Hippocampal formation (tissue), 2 donors: ENCODE results near the gene NANOS2.

ENCODE experiments used
- DNase-seq, 2 donors: peaks; one replicate each; lab custom pipeline; 2025; lab: John Stamatoyannopoulos, UW

The NANOS2 gene

GRCh38 chr19:45929247-45929646 lies 14.7 kb upstream of the NANOS2 start:
- DNase-seq = no peak

GRCh38 chr19:45927565-45928261 lies 13.1 kb upstream of the NANOS2 start:
- DNase-seq = peak; percentile 73 to 78

- DNase-seq = no peak
Observed at GRCh38 chr19:45924891-45925447, 10.4 kb upstream of the NANOS2 start.

- no peak for DNase-seq
Observed at GRCh38 chr19:45922281-45922680, 7.7 kb upstream of the NANOS2 start.

GRCh38 chr19:45920458-45920857 lies 5.9 kb upstream of the NANOS2 start:
- no peak for DNase-seq

- DNase-seq = peak; percentile 62 to 63
Observed at GRCh38 chr19:45919678-45920077, 5.1 kb upstream of the NANOS2 start.

- DNase-seq = no peak
Observed at GRCh38 chr19:45918721-45919120, 4.1 kb upstream of the NANOS2 start.

- peak in 1 of 2 donors; percentile 76 for DNase-seq
Observed at GRCh38 chr19:45917421-45918091, 3.0 kb upstream of the NANOS2 start.

- DNase-seq = no peak
Observed at GRCh38 chr19:45911291-45911690, 3.3 kb downstream of the NANOS2 start.

- no peak for DNase-seq
Observed at GRCh38 chr19:45908956-45909355, 5.6 kb downstream of the NANOS2 start.

GRCh38 chr19:45906221-45906620 lies 8.4 kb downstream of the NANOS2 start:
- DNase-seq = no peak

- no peak for DNase-seq
Observed at GRCh38 chr19:45905011-45905410, 9.6 kb downstream of the NANOS2 start.

- DNase-seq = peak; percentile 94 to 97
Observed at GRCh38 chr19:45902651-45903625, 11.6 kb downstream of the NANOS2 start.

- no peak for DNase-seq
Observed at GRCh38 chr19:45901912-45902650, 12.5 kb downstream of the NANOS2 start, which contains the start of gene MYPOP. Gene MYPOP, minus strand, starts transcription at chr19:45902613. Its CDS starts 840 bp downstream, at chr19:45901773.

- DNase-seq = no peak
Observed at GRCh38 chr19:45901432-45901911, 13.1 kb downstream of the NANOS2 start.

- DNase-seq = no peak
Observed at GRCh38 chr19:45900738-45901431, 13.7 kb downstream of the NANOS2 start.

- no peak for DNase-seq
Observed at GRCh38 chr19:45899919-45900589, 14.5 kb downstream of the NANOS2 start.

- no peak for DNase-seq
Observed at GRCh38 chr19:45899253-45899652, 15.3 kb downstream of the NANOS2 start.

GRCh38 chr19:45897261-45897812 lies 17.2 kb downstream of the NANOS2 start:
- DNase-seq = no peak
